ENCODE measurements around the gene NELL1. TPM values are rescaled to one million over a fixed set of nuclear protein-coding genes. Genes with fewer than 3 reads are reported as not detected.

NELL1 gene
- total and polyA plus RNA-seq, 2 experiments from 2014 or later: not detected

GRCh38 chr11:20719821-20720220 is 50.4 kb downstream of the NELL1 start:
- in situ Hi-C loops (cut with MboI): no loop called here
- Histone ChIP-seq H2AFZ (no peak overlapping the region), H3F3A (ENCODE audit: insufficient read depth) (no peaks in the 10 kb centered on the region), H3K79me2 (ENCODE audit: insufficient read depth) (no peaks in the 10 kb centered on the region), H3K4me3 (no peak overlapping the region), H3K4me2 (ENCODE audit: unreplicated experiment) (no peak overlapping the region), H3K27ac (no peak overlapping the region), H3K4me1 (ENCODE audit: insufficient read depth) (no peaks in the 10 kb centered on the region), H4K20me1 (ENCODE audit: insufficient read depth) (no peaks in the 10 kb centered on the region), H3K9me3 (ENCODE audit: low read depth) (no peaks in the 10 kb centered on the region), H3K9me2 (ENCODE audit: insufficient read depth) (no peaks in the 10 kb centered on the region), H3K9ac (no peak overlapping the region), H3K27me3 (replicated peaks; ENCODE audit: insufficient read depth) (no peaks in the 10 kb centered on the region), H3K36me3 (ENCODE audit: low read depth) (no peaks in the 10 kb centered on the region)
- WGBS, 2 experiments (ENCODE audit: low coverage in 1 of 2, low lambda C conversion rate in 2 of 2, missing lambda C conversion rate in 2 of 2): 9 to 14% methylated on average over 2 of the region's 2 CpGs
- DNase-seq: no peak
- TF ChIP-seq EZH2 (IDR thresholded peaks at IDR 0.05; ENCODE audit: insufficient read depth, poor library complexity, severe bottlenecking): no peak
- TF ChIP-seq EZH2phosphoT487 (IDR thresholded peaks at IDR 0.05; ENCODE audit: insufficient read depth, low read depth): no peak

- H3K79me2 ChIP-seq (ENCODE audit: insufficient read depth): no peaks in the 10 kb centered on the region
- no peaks in the 10 kb centered on the region for H3K27me3 ChIP-seq (replicated peaks; ENCODE audit: insufficient read depth)
- no peaks in the 10 kb centered on the region for H4K20me1 ChIP-seq (ENCODE audit: insufficient read depth)
- no peaks in the 10 kb centered on the region for H3K36me3 ChIP-seq (ENCODE audit: low read depth)
- no peaks in the 10 kb centered on the region for H3K9me2 ChIP-seq (ENCODE audit: insufficient read depth)
- in situ Hi-C loops (cut with MboI): no loop called here
- no peak overlapping the region for H3K9ac ChIP-seq
- no peak for TF ChIP-seq EZH2 (IDR thresholded peaks at IDR 0.05; ENCODE audit: insufficient read depth, poor library complexity, severe bottlenecking)
- no peak for TF ChIP-seq EZH2phosphoT487 (IDR thresholded peaks at IDR 0.05; ENCODE audit: insufficient read depth, low read depth)
- no peak overlapping the region for H3K27ac ChIP-seq
- H3K4me1 ChIP-seq (ENCODE audit: insufficient read depth): no peaks in the 10 kb centered on the region
- no peaks in the 10 kb centered on the region for H3K9me3 ChIP-seq (ENCODE audit: low read depth)
- 0% methylated on average over 1 of the region's 1 CpG for WGBS, 2 experiments (ENCODE audit: low coverage in 1 of 2, low lambda C conversion rate in 2 of 2, missing lambda C conversion rate in 2 of 2)
- H3K4me3 ChIP-seq: no peak overlapping the region
- H3F3A ChIP-seq (ENCODE audit: insufficient read depth): no peaks in the 10 kb centered on the region
- no peak for DNase-seq
- H2AFZ ChIP-seq: no peak overlapping the region
- no peak overlapping the region for H3K4me2 ChIP-seq (ENCODE audit: unreplicated experiment)
Observed at GRCh38 chr11:20723366-20723765, 54.0 kb downstream of the NELL1 start.

GRCh38 chr11:20729597-20730105 is 60.3 kb downstream of the NELL1 start:
- H3K9me3 ChIP-seq (ENCODE audit: low read depth): no peaks in the 10 kb centered on the region
- TF ChIP-seq EZH2phosphoT487 (IDR thresholded peaks at IDR 0.05; ENCODE audit: insufficient read depth, low read depth) (no peak), EZH2 (IDR thresholded peaks at IDR 0.05; ENCODE audit: insufficient read depth, poor library complexity, severe bottlenecking) (no peak)
- no peaks in the 10 kb centered on the region for H3K9me2 ChIP-seq (ENCODE audit: insufficient read depth)
- no peaks in the 10 kb centered on the region for H3F3A ChIP-seq (ENCODE audit: insufficient read depth)
- no peak overlapping the region for H3K27ac ChIP-seq
- H3K9ac ChIP-seq: no peak overlapping the region
- no peaks in the 10 kb centered on the region for H3K36me3 ChIP-seq (ENCODE audit: low read depth)
- H3K27me3 ChIP-seq (replicated peaks; ENCODE audit: insufficient read depth): no peaks in the 10 kb centered on the region
- H3K4me2 ChIP-seq (ENCODE audit: unreplicated experiment): no peak overlapping the region
- H3K4me1 ChIP-seq (ENCODE audit: insufficient read depth): no peaks in the 10 kb centered on the region
- no peak for DNase-seq
- H4K20me1 ChIP-seq (ENCODE audit: insufficient read depth): no peaks in the 10 kb centered on the region
- in situ Hi-C loops (cut with MboI): no loop called here
- H3K79me2 ChIP-seq (ENCODE audit: insufficient read depth): no peaks in the 10 kb centered on the region
- 4 to 9% methylated on average over 4 of the region's 4 CpGs for WGBS, 2 experiments (ENCODE audit: low coverage in 1 of 2, low lambda C conversion rate in 2 of 2, missing lambda C conversion rate in 2 of 2)
- H2AFZ ChIP-seq: no peak overlapping the region
- no peak overlapping the region for H3K4me3 ChIP-seq

- Histone ChIP-seq H3F3A (ENCODE audit: insufficient read depth) (no peaks in the 10 kb centered on the region), H3K4me2 (ENCODE audit: unreplicated experiment) (no peak overlapping the region), H4K20me1 (ENCODE audit: insufficient read depth) (no peaks in the 10 kb centered on the region), H3K36me3 (ENCODE audit: low read depth) (no peaks in the 10 kb centered on the region), H3K79me2 (ENCODE audit: insufficient read depth) (no peaks in the 10 kb centered on the region), H3K27me3 (replicated peaks; ENCODE audit: insufficient read depth) (no peaks in the 10 kb centered on the region), H2AFZ (no peak overlapping the region), H3K9me3 (ENCODE audit: low read depth) (no peaks in the 10 kb centered on the region), H3K27ac (no peak overlapping the region), H3K9ac (no peak overlapping the region), H3K9me2 (ENCODE audit: insufficient read depth) (no peaks in the 10 kb centered on the region), H3K4me1 (ENCODE audit: insufficient read depth) (no peaks in the 10 kb centered on the region), H3K4me3 (no peak overlapping the region)
- TF ChIP-seq EZH2 (IDR thresholded peaks at IDR 0.05; ENCODE audit: insufficient read depth, poor library complexity, severe bottlenecking): no peak
- no peak for TF ChIP-seq EZH2phosphoT487 (IDR thresholded peaks at IDR 0.05; ENCODE audit: insufficient read depth, low read depth)
- 7 to 14% methylated on average over 5 of the region's 5 CpGs for WGBS, 2 experiments (ENCODE audit: low coverage in 1 of 2, low lambda C conversion rate in 2 of 2, missing lambda C conversion rate in 2 of 2)
- in situ Hi-C loops (cut with MboI): no loop called here
- DNase-seq: no peak
Observed at GRCh38 chr11:20731676-20732215, 62.4 kb downstream of the NELL1 start.
